ENCODE measurements around the gene REM1.

DNA sequence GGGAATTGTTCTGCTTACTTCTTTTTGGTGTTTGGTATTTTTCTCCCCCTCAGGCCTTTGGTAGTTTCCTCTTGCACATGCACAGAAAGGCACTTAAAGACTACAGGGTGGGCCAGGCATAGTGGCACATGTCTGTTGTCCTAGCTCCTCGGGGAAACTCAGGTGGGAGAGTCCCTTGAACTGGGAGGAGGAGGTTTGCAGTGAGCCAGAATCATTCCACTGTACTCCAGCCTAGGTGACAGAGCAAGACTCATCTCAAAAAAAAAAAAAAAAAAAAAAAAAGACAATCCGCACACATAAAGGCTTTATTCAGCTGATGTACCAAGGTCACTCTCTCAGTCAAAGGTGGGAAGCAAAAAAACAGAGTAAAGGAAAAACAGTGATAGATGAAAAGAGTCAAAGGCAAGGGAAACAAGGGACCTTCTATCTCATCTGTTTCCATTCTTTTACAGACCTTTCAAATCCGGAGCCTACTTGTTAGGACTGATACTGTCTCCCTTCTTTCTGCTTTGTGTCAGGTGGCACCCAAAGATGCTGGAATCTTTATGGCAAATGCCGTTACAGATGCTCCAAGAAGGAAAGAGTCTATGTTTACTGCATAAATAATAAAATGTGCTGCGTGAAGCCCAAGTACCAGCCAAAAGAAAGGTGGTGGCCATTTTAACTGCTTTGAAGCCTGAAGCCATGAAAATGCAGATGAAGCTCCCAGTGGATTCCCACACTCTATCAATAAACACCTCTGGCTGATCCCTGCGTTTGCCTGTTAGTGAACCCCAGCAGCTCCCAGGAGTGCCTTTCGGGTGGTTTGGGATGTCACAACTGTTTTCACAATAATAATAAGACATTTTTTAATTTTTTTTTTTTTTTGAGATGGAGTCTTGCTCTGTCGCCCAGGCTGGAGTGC is 25.3 kb upstream of the REM1 start:
- TF ChIP-seq SMAD3 (CRISPR knock-in tag; IDR thresholded peaks at IDR 0.05) (no peak), ZNF335 (CRISPR knock-in tag; IDR thresholded peaks at IDR 0.05) (no peak)

Data from HepG2 (cell line).